Measurements from ENCODE around the gene SSC5D. TPM values are rescaled to one million over a fixed set of nuclear protein-coding genes. Genes with fewer than 3 reads are reported as not detected.

Gene SSC5D
- total and polyA plus RNA-seq, 2 of the 4 experiments (the other 2 are of a cell fraction): 1.4 to 19.1 TPM

- no peak overlapping the region for H3K18ac ChIP-seq (ENCODE audit: low read depth, low read length)
- peaks cover 4% of the 10 kb centered on the region; the same call in 1 of the 2 replicates for H4K20me1 ChIP-seq (ENCODE audit: insufficient read depth, low read length)
- H4K5ac ChIP-seq (ENCODE audit: low read depth, low read length): no peak overlapping the region
- ChIA-PET POLR2A (ENCODE audit: unreplicated experiment) (no interaction called here), CTCF (no interaction called here)
- in situ Hi-C loops (cut with MboI; ENCODE audit: low sequenced_read_pairs): loop anchor here (25.0 kb wide), 1 partner anchor 1021 kb away; the partner anchor contains the start of genes CDC42EP5 and LENG9
- dilution Hi-C loops (cut with HindIII; ENCODE audit: low sequenced_read_pairs, unreplicated experiment): no loop called here
- H3K4me1 ChIP-seq (ENCODE audit: control insufficient read depth, insufficient read depth, low read length): peaks cover 21% of the 10 kb centered on the region
- H3K4me3 ChIP-seq (ENCODE audit: insufficient read depth, low read depth, low read length): no peak overlapping the region
- no peak overlapping the region for H3K14ac ChIP-seq (replicated peaks; ENCODE audit: low read depth, low read length)
- no peak overlapping the region for H3K27ac ChIP-seq (ENCODE audit: insufficient read depth, low read length)
- no TSS peak for BruUV-seq (replicated peaks)
- no peak overlapping the region for H2BK5ac ChIP-seq (ENCODE audit: low read depth, low read length, poor library complexity, severe bottlenecking)
- H3K79me1 ChIP-seq (ENCODE audit: low read depth in 1 of 2, low read length in 2 of 2): peaks cover 13 to 50% of the 10 kb centered on the region in 2 experiments
- no peak for ATAC-seq (ENCODE audit: low read depth)
- H3K4ac ChIP-seq (ENCODE audit: low read depth, low read length): no peak overlapping the region
- H3K9ac ChIP-seq (ENCODE audit: low read depth, low read length): no peak overlapping the region
- H3K23ac ChIP-seq (ENCODE audit: low read depth, low read length): no peak overlapping the region
- H2BK120ac ChIP-seq (ENCODE audit: low read depth, low read length): no peak overlapping the region
- no peak overlapping the region for H4K8ac ChIP-seq (ENCODE audit: low read depth in 2 of 2, low read length in 2 of 2)
- peaks cover 12% of the 10 kb centered on the region; the same call in 1 of the 2 replicates for H3K36me3 ChIP-seq (ENCODE audit: control insufficient read depth, insufficient read depth, low read length)
- DNase-seq: no peak
- peaks cover 13% of the 10 kb centered on the region for H3K9me1 ChIP-seq (ENCODE audit: insufficient read depth, low read length)
- no peak overlapping the region for H3K56ac ChIP-seq (ENCODE audit: extremely low read depth, insufficient read depth, low read length)
- H2AFZ ChIP-seq (replicated peaks; ENCODE audit: low read length, poor library complexity): peak overlapping the region; percentile 21
- no peak overlapping the region for H2BK20ac ChIP-seq (ENCODE audit: low read depth, low read length)
- no peak overlapping the region for H2AK5ac ChIP-seq (ENCODE audit: low read depth, low read length)
- intact Hi-C loops (cut with micrococcal nuclease): no loop called here
- peak overlapping the region; percentile 82 for H2AK9ac ChIP-seq (replicated peaks; ENCODE audit: low read depth, low read length, poor library complexity)
- no peaks in the 10 kb centered on the region for H3K27me3 ChIP-seq (ENCODE audit: control insufficient read depth, insufficient read depth, low read length)
- H3K9me3 ChIP-seq (ENCODE audit: control insufficient read depth, insufficient read depth, low read length): no peaks in the 10 kb centered on the region
- no peak overlapping the region for H2BK15ac ChIP-seq (ENCODE audit: low read depth, low read length)
- WGBS, 2 experiments (ENCODE audit: extremely low coverage in 2 of 2, insufficient read length in 1 of 2): 94% methylated on average over 25 of the region's 47 CpGs; no CpG with 5 or more reads in 1 of the 2 experiments
- H3K4me2 ChIP-seq (ENCODE audit: low read depth, low read length): no peak overlapping the region
- H4K91ac ChIP-seq (ENCODE audit: insufficient read depth, low read depth, low read length): no peak overlapping the region
- TF ChIP-seq CEBPB (IDR thresholded peaks at IDR 0.05; ENCODE audit: low read depth, low read length) (no peak), RAD21 (IDR thresholded peaks at IDR 0.05; ENCODE audit: low read length) (no peak), RCOR1 (IDR thresholded peaks at IDR 0.05; ENCODE audit: insufficient replicate concordance, low read length) (no peak), POLR2A (IDR thresholded peaks at IDR 0.05; ENCODE audit: low read depth, low read length) (no peak), CHD1 (IDR thresholded peaks at IDR 0.05; ENCODE audit: low read depth, low read length) (no peak), SMC3 (IDR thresholded peaks at IDR 0.05; ENCODE audit: low read depth, low read length) (no peak), USF2 (IDR thresholded peaks at IDR 0.05; ENCODE audit: low read depth, low read length) (no peak), ELK1 (IDR thresholded peaks at IDR 0.05; ENCODE audit: borderline replicate concordance, low read depth, low read length) (no peak), MAZ (IDR thresholded peaks at IDR 0.05; ENCODE audit: borderline replicate concordance, low read depth, low read length) (no peak), MXI1 (IDR thresholded peaks at IDR 0.05; ENCODE audit: borderline replicate concordance, low read depth, low read length) (no peak), MAFK (IDR thresholded peaks at IDR 0.05; ENCODE audit: low read depth, low read length) (no peak), BHLHE40 (IDR thresholded peaks at IDR 0.05; ENCODE audit: low read depth, low read length) (no peak), NFE2L2 (IDR thresholded peaks at IDR 0.05; ENCODE audit: low read depth, low read length) (no peak), CTCF (conservative IDR thresholded peaks at IDR 0.05; ENCODE audit: low read depth, low read length) (no peak), FOS (IDR thresholded peaks at IDR 0.05; ENCODE audit: low read depth, low read length) (no peak)
Observed at GRCh38 chr19:55482967-55483705, 5.1 kb upstream of the SSC5D start.

Data from IMR-90 (cell line).